A549 (cell line): ENCODE data around the gene IL12RB2. TPM values are rescaled to one million over a fixed set of nuclear protein-coding genes. Genes with fewer than 3 reads are reported as not detected.

Experiments used
- ATAC-seq, 2 experiments: fragments of 200-7000 bp in 1 of 2; fragments of >200 bp in 1 of 2; cut with Nextera tagmentation in 1 of 2; cut with Tn5 transposase in 1 of 2; 3 replicates each; pipeline versions ENCODE4 v1.8.0 to v1.9.1; 2018 to 2020; ENCODE audit warnings: mild to moderate bottlenecking in 1 of 2, moderate library complexity in 1 of 2
- CTCF ChIA-PET: fragments of 300-600 bp; sonication (Branson Sonifier 250); formaldehyde crosslinking; extraction: SDS; loops from one replicate; lab custom pipeline; 2021; ENCODE audit warnings: antibody characterized with exemption, inconsistent platforms; lab: Yijun Ruan, JAX
- POLR2A ChIA-PET: fragments of 350-600 bp; formaldehyde crosslinking; extraction: SDS; loops from one replicate; lab custom pipeline; 2021; ENCODE audit warnings: antibody characterized with exemption, inconsistent platforms; lab: Yijun Ruan, JAX
- DNase-seq, 2 experiments: peaks; one replicate each; pipeline versions ENCODE4 v3.0.0 to v3.0.0-alpha.2; 2011 to 2016; ENCODE audit warnings: low read depth in 1 of 2, low spot score in 1 of 2
- FAIRE-seq: peaks from 2 replicates; lab custom pipeline; 2011; peaks lifted over from hg19 to GRCh38; lab: Jason Lieb, UNC
- H3K27ac ChIP-seq, 2 experiments: fragments of >200 bp; sonication (Bioruptor Twin); formaldehyde crosslinking; 3 replicates each; pipeline ENCODE4 v1.5.1; 2016 to 2017
- H3K4me1 ChIP-seq: fragments of >200 bp; sonication (Bioruptor Twin); formaldehyde crosslinking; 3 replicates; pipeline ENCODE4 v1.6.1; 2016
- H3K4me2 ChIP-seq: fragments of >200 bp; sonication (Bioruptor Twin); formaldehyde crosslinking; 3 replicates; pipeline ENCODE4 v1.6.1; 2016
- H3K4me3 ChIP-seq: fragments of >200 bp; sonication (Bioruptor Twin); formaldehyde crosslinking; 3 replicates; pipeline ENCODE4 v1.5.1; 2016
- H3K9me3 ChIP-seq: fragments of >200 bp; sonication (Bioruptor Twin); formaldehyde crosslinking; 3 replicates; pipeline ENCODE4 v1.6.1; 2016
- BCL3 ChIP-seq: fragments of >200 bp; sonication (Bioruptor Twin); formaldehyde crosslinking; IDR thresholded peaks from 3 replicates; pipeline ENCODE4 v1.6.1; 2016
- CTCF ChIP-seq: fragments of >200 bp; sonication (Bioruptor Twin); formaldehyde crosslinking; IDR thresholded peaks from 3 replicates; pipeline ENCODE4 v1.5.1; 2016
- EHF ChIP-seq: fragments of 250-450 bp; sonication (Bioruptor Pico); IDR thresholded peaks from 2 replicates; pipeline ENCODE4 v1.5.0; 2020; ENCODE audit warnings: mild to moderate bottlenecking
- EHMT2 ChIP-seq: fragments of 200-600 bp; sonication (generic); IDR thresholded peaks from 2 replicates; pipeline ENCODE4 v1.6.1; 2016; ENCODE audit warnings: antibody characterized with exemption, low read depth, mild to moderate bottlenecking, moderate library complexity
- GATA3 ChIP-seq: IDR thresholded peaks from 2 replicates; pipeline ENCODE4 v1.6.1; 2012; ENCODE audit warnings: borderline replicate concordance
- HDAC2 ChIP-seq: fragments of 200-600 bp; sonication (generic); IDR thresholded peaks from 2 replicates; pipeline ENCODE4 v1.6.1; 2016
- HOXA7 ChIP-seq: fragments of 250-450 bp; sonication (Bioruptor Pico); IDR thresholded peaks from 2 replicates; pipeline ENCODE4 v1.5.0; 2020; ENCODE audit warnings: mild to moderate bottlenecking, moderate library complexity
- HOXB13 ChIP-seq: fragments of 250-450 bp; sonication (Bioruptor Pico); IDR thresholded peaks from 2 replicates; pipeline ENCODE4 v1.5.0; 2020; ENCODE audit warnings: low read depth, mild to moderate bottlenecking, moderate library complexity
- JUN ChIP-seq, 2 experiments: fragments of >200 bp; sonication (Bioruptor Twin); formaldehyde crosslinking; IDR thresholded peaks; 2 replicates in 1 of 2; 3 replicates in 1 of 2; pipeline ENCODE4 v1.6.1; 2016 to 2017
- KDM5A ChIP-seq: fragments of 200-600 bp; sonication (generic); IDR thresholded peaks from 2 replicates; pipeline ENCODE4 v1.6.1; 2016; ENCODE audit warnings: antibody characterized with exemption, mild to moderate bottlenecking
- MAFK ChIP-seq: fragments of 450-650 bp; IDR thresholded peaks from 2 replicates; pipeline ENCODE4 v1.6.1; 2014; ENCODE audit not compliant: partially characterized antibody
- MAX ChIP-seq: IDR thresholded peaks from 2 replicates; pipeline ENCODE4 v1.6.1; 2012
- NFE2L2 ChIP-seq: fragments of 150-350 bp; conservative IDR thresholded peaks from 2 replicates; pipeline ENCODE4 v1.6.1; 2014; ENCODE audit warnings: low read length
- PBX3 ChIP-seq: IDR thresholded peaks from 2 replicates; pipeline ENCODE4 v1.6.1; 2012
- RAD21 ChIP-seq, 2 experiments: fragments of >200 bp in 1 of 2; sonication (Bioruptor Twin) in 1 of 2; formaldehyde crosslinking in 1 of 2; IDR thresholded peaks in 1 of 2; conservative IDR thresholded peaks in 1 of 2; 2 replicates in 1 of 2; 3 replicates in 1 of 2; pipeline ENCODE4 v1.6.1; 2012 to 2018; ENCODE audit warnings: inconsistent platforms in 1 of 2
- RCOR1 ChIP-seq: fragments of 150-350 bp; IDR thresholded peaks from 2 replicates; pipeline ENCODE4 v1.6.1; 2014; ENCODE audit warnings: antibody characterized with exemption, low read length, low read depth
- TFCP2L1 ChIP-seq: fragments of 250-450 bp; sonication (Bioruptor Pico); IDR thresholded peaks from 2 replicates; pipeline ENCODE4 v1.5.0; 2021; ENCODE audit warnings: mild to moderate bottlenecking
- TP53 ChIP-seq: fragments of 250-450 bp; sonication (Bioruptor Pico); IDR thresholded peaks from 2 replicates; pipeline ENCODE4 v1.5.0; 2021; ENCODE audit warnings: mild to moderate bottlenecking, moderate library complexity
- ZFP36 ChIP-seq: fragments of 450-650 bp; IDR thresholded peaks from 2 replicates; pipeline ENCODE4 v1.6.1; 2014; ENCODE audit warnings: borderline replicate concordance; ENCODE audit not compliant: partially characterized antibody
- WGBS: methylation state at CpG from one replicate; pipeline ENCODE4 v1.1.6; 2017; ENCODE audit errors: missing lambda C conversion rate; 5-methylcytosine and 5-hydroxymethylcytosine counted together
- polyA plus RNA-seq, 4 experiments: library from polyadenylated mRNA; depleted of rRNA in 3 of 4; stranded (reverse); fragments of >200 nt; fragmentation: RNase III in 1 of 4; extraction: RNeasy Plus Mini Kit Qiagen cat#74134 plus additional on column Dnase treatment in 1 of 4; gene quantifications; 2 replicates in 3 of 4; 3 replicates in 1 of 4; pipeline ENCODE4 v1.2.3, GENCODE V29; 2011 to 2017

IL12RB2 gene
- polyA plus RNA-seq, 2 of the 4 experiments (the other 2 are of a cell fraction), result not detected

- no peak for TF ChIP-seq CTCF
- no peak for TF ChIP-seq HOXB13 (CRISPR knock-in tag)
Observed at GRCh38 chr1:67390041-67390887, 82.6 kb downstream of the IL12RB2 start (continued).

GRCh38 chr1:67393240-67393639 is 85.6 kb downstream of the IL12RB2 start:
- no peak for ATAC-seq
- no peak for FAIRE-seq
- Histone ChIP-seq H3K9me3 (no peaks in the 10 kb centered on the region), H3K4me3 (no peak overlapping the region), H3K4me2 (no peak overlapping the region), H3K4me1 (no peaks in the 10 kb centered on the region), H3K27ac (no peak overlapping the region)
- CTCF ChIA-PET, result no interaction called here
- no peak for TF ChIP-seq JUN (IDR thresholded peaks at IDR 0.05)
- no peak for TF ChIP-seq MAFK
- no peak for TF ChIP-seq KDM5A
- TF ChIP-seq HOXA7, result no peak
- no peak for TF ChIP-seq ZFP36
- no peak for TF ChIP-seq EHMT2
- TF ChIP-seq PBX3, result no peak
- TF ChIP-seq EHF (CRISPR knock-in tag), result no peak
- TF ChIP-seq RCOR1, result no peak
- no peak for TF ChIP-seq RAD21 (conservative IDR thresholded peaks at IDR 0.05 in 1 of 2, IDR thresholded peaks at IDR 0.05 in 1 of 2)
- TF ChIP-seq TP53, result no peak
- no peak for TF ChIP-seq BCL3
- TF ChIP-seq CTCF, result no peak
- TF ChIP-seq TFCP2L1 (CRISPR knock-in tag), result no peak
- TF ChIP-seq HDAC2, result no peak
- no peak for TF ChIP-seq NFE2L2
- no peak for TF ChIP-seq GATA3
- TF ChIP-seq MAX, result no peak
- WGBS, result 90% methylated on average over 4 of the region's 12 CpGs
- DNase-seq, result no peak
- POLR2A ChIA-PET, result no interaction called here
